NCI-H2171 treated with DMSO at 0.1 percent for 48 hours (cell line): ENCODE measurements around the gene PPM1A.
A peak's percentile ranks its signal among the peaks of the same experiment; 100 is the strongest.

Experiments
- DNase-seq: peaks from one replicate; lab custom pipeline; 2025; lab: John Stamatoyannopoulos, UW

PPM1A gene

DNA sequence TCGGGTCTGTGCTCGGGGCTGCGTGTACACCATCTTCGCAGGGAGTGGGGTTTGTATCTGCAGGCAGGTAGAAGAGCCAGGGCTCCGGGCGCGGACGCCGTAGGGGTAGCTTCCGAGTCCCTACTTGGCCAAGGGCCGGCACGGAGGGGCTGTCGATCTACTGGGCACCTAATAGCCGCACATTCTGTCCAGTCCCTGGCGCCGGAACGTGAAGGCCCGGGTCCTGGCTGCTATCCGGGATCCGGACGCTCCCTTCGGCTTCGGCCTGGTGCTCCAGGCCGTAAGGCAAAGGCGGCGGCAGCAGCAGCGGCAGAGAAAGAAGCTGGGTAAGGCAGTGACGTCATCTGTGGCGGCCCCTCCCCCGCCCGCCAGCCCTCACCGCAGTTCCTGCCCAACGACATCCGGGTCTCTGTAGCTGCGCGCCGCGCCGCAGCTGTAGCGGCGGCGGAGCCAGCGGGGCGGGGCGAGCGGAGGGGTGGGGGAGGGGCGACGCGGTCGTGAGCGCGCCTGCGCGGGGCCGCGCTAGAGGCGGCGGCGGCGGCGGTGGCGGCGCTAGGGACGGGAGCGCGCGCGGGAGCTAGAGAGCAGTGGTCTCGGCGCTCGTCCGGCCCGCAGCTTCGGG is at the start of gene PPM1A:
Gene PPM1A, plus strand, starts transcription at position 525 of the 622 bp plus-strand sequence. CDS start 33,483 bp downstream, outside the sequence.
- DNase-seq: peak; percentile 96

DNA sequence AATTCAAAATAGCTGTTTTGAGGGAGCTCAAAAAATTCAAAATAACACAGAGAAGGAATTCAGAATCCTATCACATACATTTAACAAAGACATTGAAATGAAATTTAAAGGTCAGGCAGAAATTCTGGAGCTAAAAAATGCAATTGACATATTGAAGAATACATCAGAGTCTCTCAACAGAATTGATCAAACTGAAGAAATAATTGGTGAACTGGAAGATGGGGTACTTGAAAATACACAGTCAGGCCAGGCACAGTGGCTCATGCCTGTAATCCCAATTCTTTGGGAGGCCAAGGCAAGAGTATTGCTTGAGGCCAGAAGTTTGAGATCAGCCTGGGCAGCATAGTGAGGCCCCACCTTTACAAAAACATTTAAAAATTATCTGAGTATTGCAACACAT is 49.7 kb upstream of the PPM1A start:
- DNase-seq: no peak

- no peak for DNase-seq
Observed at GRCh38 chr14:60204104-60204842, 44.7 kb upstream of the PPM1A start.

GRCh38 chr14:60204843-60205774 is 43.9 kb upstream of the PPM1A start:
- DNase-seq: no peak

DNA sequence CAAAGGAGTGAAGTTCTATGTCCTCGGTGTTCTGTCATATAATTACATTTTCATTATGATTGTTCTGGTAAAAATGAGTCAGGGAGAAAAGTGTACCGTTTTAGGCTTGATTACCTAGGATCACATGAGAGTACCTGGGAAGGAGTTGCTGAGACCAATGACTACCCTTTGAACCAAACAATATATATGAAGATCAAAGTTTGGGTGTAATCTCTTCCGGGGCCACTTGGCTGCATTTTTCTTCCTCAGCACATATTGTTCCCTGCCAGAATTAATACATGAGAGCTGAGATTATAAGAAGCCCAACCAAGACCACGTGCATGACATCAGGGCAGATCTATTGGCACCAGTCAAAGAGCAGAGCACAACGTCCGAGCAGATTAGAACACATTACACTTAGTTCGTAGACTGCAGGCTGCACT is 42.8 kb upstream of the PPM1A start:
- DNase-seq: no peak

DNA sequence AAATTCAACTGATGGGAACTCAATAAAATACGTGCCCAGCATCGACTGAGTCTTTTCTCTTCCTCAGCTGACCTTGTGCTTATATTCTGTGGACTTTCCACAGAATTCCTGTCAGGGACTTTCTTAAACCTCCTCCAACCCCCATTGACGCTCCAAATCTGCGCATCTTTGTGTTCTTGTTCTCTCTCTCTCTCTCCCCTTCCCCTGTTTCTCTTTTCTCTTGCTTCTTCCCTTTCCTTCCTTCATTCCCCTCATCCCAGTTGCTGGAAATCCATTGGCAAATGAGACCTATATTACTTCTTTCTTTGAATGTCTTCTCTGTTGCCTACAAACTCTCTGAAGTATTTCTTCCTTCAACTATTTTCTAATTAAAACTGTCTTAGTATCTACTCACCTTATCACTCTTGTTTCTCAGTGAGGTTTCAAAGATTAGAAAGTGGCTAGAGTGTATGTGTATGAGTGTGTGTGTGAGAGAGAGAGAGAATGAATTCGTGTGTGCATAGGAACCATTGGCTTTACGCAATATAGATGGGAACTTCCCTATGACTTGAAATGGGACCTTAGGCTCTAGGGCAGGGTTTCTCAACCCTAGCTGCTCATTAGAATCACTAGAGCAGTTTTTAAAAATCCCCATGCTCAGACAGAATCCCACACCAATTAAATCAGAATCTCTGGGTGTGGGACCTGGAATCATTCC is 42.0 kb upstream of the PPM1A start:
- DNase-seq: no peak

DNA sequence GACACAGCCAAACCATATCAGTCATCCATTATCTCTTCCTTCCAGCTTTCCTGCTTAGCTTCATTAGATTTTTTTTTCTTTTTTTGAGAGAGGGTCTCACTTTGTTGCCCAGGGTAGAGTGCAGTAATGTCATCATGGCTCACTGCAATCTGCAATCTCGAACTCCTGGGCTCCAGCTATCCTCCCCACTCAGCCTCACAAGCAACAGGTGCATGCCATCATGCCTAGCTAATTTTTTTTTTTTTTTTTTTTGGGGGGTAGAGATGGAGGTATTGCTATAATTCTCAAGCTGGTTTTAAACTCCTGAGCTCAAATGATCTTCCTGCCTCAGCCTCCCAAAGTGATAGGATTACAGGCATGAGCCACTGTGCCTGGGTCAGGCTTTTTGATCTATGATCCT is 38.3 kb upstream of the PPM1A start:
- DNase-seq: no peak

- no peak for DNase-seq
Observed at GRCh38 chr14:60211153-60211552, 37.9 kb upstream of the PPM1A start.

DNA sequence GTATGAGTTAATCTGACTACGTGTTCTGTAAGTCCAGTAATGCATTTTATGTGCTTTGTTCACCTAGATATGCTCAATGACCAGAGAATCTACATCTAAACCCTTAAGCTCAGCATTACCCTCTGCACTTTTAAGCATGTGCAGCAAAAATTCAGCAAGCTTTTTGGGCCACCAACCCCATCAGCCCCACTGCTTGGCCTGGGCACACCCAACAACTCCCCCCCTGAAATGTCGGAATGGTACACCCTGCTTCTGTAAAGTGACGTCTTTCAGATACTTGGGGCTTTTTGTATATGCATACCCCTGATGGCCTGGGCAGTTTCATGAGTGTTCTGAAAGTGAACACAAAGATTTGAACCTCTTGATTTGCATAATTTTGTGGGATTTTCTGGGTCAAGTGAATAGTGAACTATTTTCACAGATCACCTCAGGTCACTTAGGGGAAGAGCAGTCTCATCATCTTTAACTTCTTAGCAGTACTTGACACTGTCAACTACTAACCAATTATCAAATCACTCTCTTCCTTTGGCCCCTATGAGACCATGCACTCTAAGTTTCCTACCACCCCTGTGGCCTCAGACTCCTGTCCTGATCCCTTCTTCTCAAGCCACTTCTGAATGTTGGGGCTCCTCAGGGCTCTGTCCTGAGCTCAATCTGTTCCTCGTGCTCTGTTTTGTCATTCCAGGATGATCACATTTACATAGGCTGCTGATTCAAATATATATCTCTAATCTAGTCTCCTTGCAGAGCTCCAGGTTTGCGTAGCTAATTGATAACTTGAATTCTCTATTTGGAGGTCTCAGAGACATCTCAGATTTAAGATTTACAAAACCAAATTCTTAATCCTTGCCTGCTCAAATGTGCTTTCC is 36.3 kb upstream of the PPM1A start:
- DNase-seq: no peak

- no peak for DNase-seq
Observed at GRCh38 chr14:60214003-60214402, 35.0 kb upstream of the PPM1A start.

- DNase-seq: no peak
Observed at GRCh38 chr14:60214415-60215126, 34.5 kb upstream of the PPM1A start.

GRCh38 chr14:60215127-60215444 is 33.9 kb upstream of the PPM1A start:
- no peak for DNase-seq

DNA sequence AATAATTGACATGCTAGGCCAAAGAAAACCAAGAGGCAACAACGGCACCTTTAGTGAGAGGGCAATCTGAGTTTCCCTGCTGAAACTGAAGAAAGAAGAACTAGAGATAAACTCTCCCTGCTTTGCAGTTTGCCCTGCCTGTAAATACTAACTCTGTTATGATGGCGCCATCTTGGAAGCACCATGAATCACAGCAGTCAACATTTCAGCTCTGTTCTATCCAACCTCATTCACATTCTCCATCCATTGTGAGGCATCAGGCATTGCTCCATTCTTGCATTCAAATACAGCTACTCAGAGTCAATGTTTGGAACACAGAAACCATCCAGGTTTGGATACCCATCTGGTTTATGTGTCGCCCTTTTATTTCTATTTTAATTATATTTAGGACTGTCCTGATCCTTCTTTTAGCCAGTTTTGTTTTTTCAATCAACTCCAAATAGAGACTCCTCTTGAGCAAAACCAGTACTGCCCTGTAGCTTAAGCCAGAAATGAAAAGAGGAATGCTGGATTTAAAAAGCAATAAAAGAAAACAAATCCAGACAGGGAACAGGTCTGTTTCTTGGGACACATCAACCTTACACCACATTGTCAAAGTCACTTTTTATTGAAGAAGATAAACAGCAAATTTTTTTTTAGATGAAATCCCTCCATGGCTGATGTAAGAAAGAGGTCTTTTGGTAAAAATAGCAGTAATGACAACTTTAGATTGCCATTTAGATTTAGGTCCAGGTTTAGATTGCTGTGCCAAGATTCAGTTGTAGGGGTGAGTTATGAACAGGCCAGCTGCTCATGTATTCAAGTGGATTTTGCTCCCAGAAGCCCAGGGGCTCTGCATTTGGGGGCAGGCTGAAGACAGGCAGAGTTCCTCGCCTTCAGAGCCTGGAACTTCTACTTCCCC is 33.3 kb upstream of the PPM1A start:
- no peak for DNase-seq

- DNase-seq: no peak
Observed at GRCh38 chr14:60217713-60218112, 31.3 kb upstream of the PPM1A start.

DNA sequence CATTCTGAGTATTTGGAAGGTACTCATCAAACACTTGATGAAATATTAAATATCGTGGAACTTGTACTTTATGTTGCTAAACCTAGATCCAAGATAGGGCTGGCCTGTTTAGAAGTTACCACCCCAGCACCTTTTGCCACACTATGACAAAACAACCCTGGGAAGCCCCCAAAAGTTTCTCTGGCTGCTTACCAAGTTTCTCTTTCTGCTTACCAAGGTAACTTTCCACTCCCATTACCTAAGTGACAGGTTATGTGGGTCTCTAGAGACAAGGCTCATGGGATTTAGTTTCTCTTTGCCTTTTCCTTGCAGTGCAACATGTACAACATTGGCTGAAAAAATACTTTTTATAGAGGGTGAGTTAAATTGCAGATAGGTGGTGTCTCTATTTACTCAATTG is 28.9 kb upstream of the PPM1A start:
- no peak for DNase-seq

DNA sequence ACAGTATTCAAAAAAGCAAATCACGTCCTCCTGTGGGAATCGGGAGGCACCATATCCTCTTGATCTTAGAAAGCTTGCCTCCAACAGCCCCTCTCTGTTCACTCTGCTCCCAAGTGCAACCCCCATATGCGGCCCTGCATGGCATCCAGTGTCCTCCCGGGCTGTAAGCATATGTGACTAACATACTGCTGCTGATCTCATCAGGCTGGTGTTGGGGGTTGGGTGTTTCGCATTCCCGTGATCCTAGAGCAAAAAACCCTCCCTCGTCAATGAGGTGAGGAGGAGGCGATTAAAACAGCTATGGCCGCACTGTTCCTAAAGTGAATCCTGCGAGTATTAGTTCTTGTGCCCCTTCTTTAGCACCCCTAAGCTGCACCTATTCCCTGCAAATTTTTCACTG is 28.1 kb upstream of the PPM1A start:
- no peak for DNase-seq

DNA sequence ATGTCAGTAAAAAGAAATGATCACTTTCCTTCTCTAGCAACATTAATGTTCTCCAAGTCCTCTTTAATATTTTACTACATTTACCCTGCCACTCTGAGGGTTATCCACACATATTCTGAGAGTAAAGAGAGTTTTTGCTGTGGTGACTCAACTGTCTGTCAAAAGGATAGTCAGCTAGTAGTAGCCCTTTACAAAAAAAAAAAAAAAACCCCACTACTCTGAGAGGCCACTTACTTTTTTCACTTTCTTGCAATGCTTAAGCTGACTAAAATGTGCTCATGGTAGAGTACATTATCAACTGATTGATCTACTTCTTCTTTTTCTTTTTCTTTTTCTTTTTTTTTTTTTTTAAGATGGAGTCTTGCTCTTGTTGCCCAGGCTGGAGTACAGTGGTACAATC is 27.6 kb upstream of the PPM1A start:
- no peak for DNase-seq

- no peak for DNase-seq
Observed at GRCh38 chr14:60222820-60223219, 26.2 kb upstream of the PPM1A start.

DNA sequence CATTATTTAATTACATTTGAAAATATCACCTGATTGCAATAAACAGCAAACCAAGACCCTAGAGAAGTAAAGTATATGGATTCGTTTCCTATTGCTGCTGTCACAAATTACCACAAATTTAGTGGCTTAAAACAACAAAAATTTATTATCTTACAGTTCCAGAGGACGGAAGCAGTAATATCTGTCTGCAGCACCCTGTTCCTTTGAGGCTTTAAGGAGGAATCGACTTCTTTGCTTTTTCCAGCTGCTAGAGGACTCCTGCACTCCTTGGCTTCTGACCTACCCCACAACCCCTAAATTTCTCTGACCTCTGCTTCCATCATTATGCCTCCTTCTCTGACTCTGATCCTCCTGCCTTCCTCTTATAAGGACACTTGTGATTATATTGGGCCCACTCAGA is 23.8 kb upstream of the PPM1A start:
- no peak for DNase-seq

- DNase-seq: no peak
Observed at GRCh38 chr14:60226298-60226697, 22.7 kb upstream of the PPM1A start.
